Astrocyte (in vitro differentiated cells and primary cell): Measurements from ENCODE around the gene PFDN2. TPM values are rescaled to one million over a fixed set of nuclear protein-coding genes. Genes with fewer than 3 reads are reported as not detected.
A peak's percentile ranks its signal among the peaks of the same experiment; 100 is the strongest.

Experiments used
- DNase-seq: peaks from one replicate; pipeline ENCODE4 v3.0.0-alpha.2; 2010; ENCODE audit warnings: low read depth
- FAIRE-seq: peaks from 2 replicates; lab custom pipeline; 2011; peaks lifted over from hg19 to GRCh38; lab: Jason Lieb, UNC
- H2AFZ ChIP-seq: 2 replicates; pipeline ENCODE4 v1.6.0; 2012; ENCODE audit warnings: low read depth, low read length, inconsistent platforms
- H3K27ac ChIP-seq: 2 replicates; pipeline ENCODE4 v1.5.1; 2011; ENCODE audit warnings: low read depth, low read length, inconsistent platforms
- H3K27me3 ChIP-seq: 2 replicates; pipeline ENCODE4 v1.6.0; 2011; ENCODE audit warnings: low read length, inconsistent platforms; ENCODE audit not compliant: insufficient read depth
- H3K36me3 ChIP-seq: 2 replicates; pipeline ENCODE4 v1.5.1; 2011; ENCODE audit warnings: low read length, inconsistent platforms; ENCODE audit not compliant: insufficient read depth
- H3K4me1 ChIP-seq: 2 replicates; pipeline ENCODE4 v1.5.1; 2011; ENCODE audit warnings: low read length, inconsistent platforms; ENCODE audit not compliant: insufficient read depth
- H3K4me2 ChIP-seq: 2 replicates; pipeline ENCODE4 v1.6.0; 2012; ENCODE audit warnings: low read length, inconsistent platforms
- H3K4me3 ChIP-seq: 2 replicates; pipeline ENCODE4 v1.5.1; 2011; ENCODE audit warnings: low read depth, mild to moderate bottlenecking, low read length, inconsistent platforms; ENCODE audit not compliant: insufficient read depth
- H3K79me2 ChIP-seq: 2 replicates; pipeline ENCODE4 v1.6.0; 2012; ENCODE audit warnings: mild to moderate bottlenecking, low read length, inconsistent platforms; ENCODE audit not compliant: insufficient read depth
- H3K9ac ChIP-seq: 2 replicates; pipeline ENCODE4 v1.6.0; 2012; ENCODE audit warnings: mild to moderate bottlenecking, low read length, inconsistent platforms
- H3K9me3 ChIP-seq: 2 replicates; pipeline ENCODE4 v1.5.1; 2012; ENCODE audit warnings: low read depth, mild to moderate bottlenecking, low read length, inconsistent platforms; ENCODE audit not compliant: insufficient read depth
- H4K20me1 ChIP-seq: 2 replicates; pipeline ENCODE4 v1.6.0; 2012; ENCODE audit warnings: low read length, inconsistent platforms; ENCODE audit not compliant: insufficient read depth
- H3K27ac Mint-ChIP-seq: one replicate; pipeline ENCODE4 v1.8.0; 2021; ENCODE audit warnings: mild to moderate bottlenecking, mixed read lengths; ENCODE audit not compliant: unreplicated experiment
- H3K27me3 Mint-ChIP-seq: one replicate; pipeline ENCODE4 v1.8.0; 2021; ENCODE audit warnings: low read depth, mixed read lengths; ENCODE audit not compliant: unreplicated experiment
- H3K36me3 Mint-ChIP-seq: one replicate; pipeline ENCODE4 v1.8.0; 2021; ENCODE audit warnings: low read depth, mixed read lengths; ENCODE audit not compliant: unreplicated experiment
- H3K4me1 Mint-ChIP-seq: one replicate; pipeline ENCODE4 v1.8.0; 2021; ENCODE audit warnings: low read depth, mixed read lengths; ENCODE audit not compliant: unreplicated experiment
- H3K4me3 Mint-ChIP-seq: one replicate; pipeline ENCODE4 v1.8.0; 2021; ENCODE audit warnings: mild to moderate bottlenecking, moderate library complexity, mixed read lengths; ENCODE audit not compliant: unreplicated experiment
- H3K9me3 Mint-ChIP-seq: one replicate; pipeline ENCODE4 v1.8.0; 2021; ENCODE audit warnings: mild to moderate bottlenecking, mixed read lengths; ENCODE audit not compliant: unreplicated experiment
- CTCF ChIP-seq: IDR thresholded peaks from 2 replicates; pipeline ENCODE4 v1.5.1; 2011; ENCODE audit warnings: low read depth, mild to moderate bottlenecking, inconsistent platforms, low read length, moderate library complexity; ENCODE audit not compliant: insufficient read depth
- EZH2 ChIP-seq: IDR thresholded peaks from 2 replicates; pipeline ENCODE4 v1.6.1; 2012; ENCODE audit warnings: mild to moderate bottlenecking, low read length, inconsistent platforms; ENCODE audit not compliant: insufficient read depth
- total RNA-seq: library from RNA; stranded (reverse); gene quantifications from 2 replicates; pipeline ENCODE4 v1.2.1, GENCODE V29; 2021

The PFDN2 gene
- total RNA-seq, 1 donor from 2014 or later = 111 TPM

- Mint-ChIP-seq H3K36me3 (peaks cover 6% of the 10 kb centered on the region), H3K27ac (peak within 1 kb of the TSS; percentile 73), H3K27me3 (no peaks in the 10 kb centered on the region), H3K9me3 (no peaks in the 10 kb centered on the region), H3K4me1 (peaks cover 19% of the 10 kb centered on the region), H3K4me3 (peak within 1 kb of the TSS; percentile 86)
- DNase-seq = peak; percentile 62
- H3K27ac ChIP-seq = peak within 1 kb of the TSS; percentile 83
- no peaks in the 10 kb centered on the region for H3K9me3 ChIP-seq
- TF ChIP-seq EZH2 (no peak), CTCF (no peak)
- peaks cover 44% of the 10 kb centered on the region for H3K79me2 ChIP-seq
- peak within 1 kb of the TSS; percentile 92 for H3K9ac ChIP-seq
- peak within 1 kb of the TSS; percentile 85 for H2AFZ ChIP-seq
- no peak for FAIRE-seq
- peaks cover 15% of the 10 kb centered on the region for H3K4me1 ChIP-seq
- peak within 1 kb of the TSS; percentile 97 for H3K4me2 ChIP-seq
- peak within 1 kb of the TSS; percentile 89 for H3K4me3 ChIP-seq
- H3K27me3 ChIP-seq = no peaks in the 10 kb centered on the region
- H4K20me1 ChIP-seq = no peaks in the 10 kb centered on the region
- peaks cover 14% of the 10 kb centered on the region for H3K36me3 ChIP-seq
Observed at GRCh38 chr1:161159087-161159912, 41.5 kb upstream of the PFDN2 start, which contains the start of gene USP21. Gene USP21, plus strand, starts transcription at chr1:161159500. Its CDS starts 1,141 bp downstream, at chr1:161160641.

GRCh38 chr1:161158316-161159010 is 40.6 kb upstream of the PFDN2 start:
- H3K4me3 ChIP-seq = peak overlapping the region; percentile 89
- H3K27me3 Mint-ChIP-seq = no peaks in the 10 kb centered on the region
- peaks cover 14% of the 10 kb centered on the region for H3K36me3 ChIP-seq
- peak overlapping the region; percentile 92 for H3K9ac ChIP-seq
- no peaks in the 10 kb centered on the region for H3K9me3 Mint-ChIP-seq
- peak overlapping the region; percentile 97 for H3K4me2 ChIP-seq
- H3K27me3 ChIP-seq = no peaks in the 10 kb centered on the region
- peaks cover 19% of the 10 kb centered on the region for H3K4me1 Mint-ChIP-seq
- peaks cover 4% of the 10 kb centered on the region for H3K36me3 Mint-ChIP-seq
- no peak for FAIRE-seq
- H2AFZ ChIP-seq = peak overlapping the region; percentile 85
- no peak for DNase-seq
- peak overlapping the region; percentile 27 for H3K27ac Mint-ChIP-seq
- H3K79me2 ChIP-seq = peaks cover 47% of the 10 kb centered on the region
- peak overlapping the region; percentile 83 for H3K27ac ChIP-seq
- no peaks in the 10 kb centered on the region for H3K9me3 ChIP-seq
- TF ChIP-seq EZH2 (no peak), CTCF (no peak)
- H3K4me3 Mint-ChIP-seq = peak overlapping the region; percentile 86
- H4K20me1 ChIP-seq = no peaks in the 10 kb centered on the region
- H3K4me1 ChIP-seq = peaks cover 15% of the 10 kb centered on the region
